Panc1 (cell line): ENCODE data around the gene TOX3. TPM values are rescaled to one million over a fixed set of nuclear protein-coding genes. Genes with fewer than 3 reads are reported as not detected.

Source experiments
- ATAC-seq: fragments of 200-7000 bp; cut with Tn5 transposase; 2 replicates; pipeline ENCODE4 v1.9.1; 2020; ENCODE audit warnings: mild to moderate bottlenecking, moderate library complexity
- BruUV-seq: library from RNA; stranded (reverse); fragments of 400-500 nt; replicated peaks from 2 replicates; lab custom pipeline; 2021; lab: Mats Ljungman, UMichigan
- CTCF ChIA-PET: fragments of 300-600 bp; sonication (Branson Sonifier 250); formaldehyde crosslinking; loops from one replicate; lab custom pipeline; 2022; ENCODE audit warnings: antibody characterized with exemption; lab: Charles Lee
- POLR2A ChIA-PET: fragments of 300-600 bp; sonication (Branson Sonifier 250); formaldehyde crosslinking; loops from one replicate; lab custom pipeline; 2022; ENCODE audit warnings: antibody characterized with exemption; lab: Charles Lee
- DNase-seq: peaks from one replicate; pipeline ENCODE4 v3.0.0-alpha.2; 2010; ENCODE audit warnings: low read depth, low spot score
- H3K27ac ChIP-seq: 2 replicates; pipeline ENCODE4 v1.5.1; 2011; ENCODE audit warnings: mild to moderate bottlenecking, low read length, inconsistent platforms
- H3K27me3 ChIP-seq: fragments of 200-500 bp; sonication (Bioruptor generic); 2 replicates; pipeline ENCODE4 v1.6.0; 2014; ENCODE audit warnings: low read length, inconsistent platforms; ENCODE audit not compliant: control insufficient read depth, insufficient read depth
- H3K36me3 ChIP-seq: fragments of 200-500 bp; sonication (Bioruptor generic); 2 replicates; pipeline ENCODE4 v1.5.1; 2014; ENCODE audit warnings: inconsistent platforms, mild to moderate bottlenecking, low read length, moderate library complexity; ENCODE audit not compliant: control insufficient read depth, insufficient read depth
- H3K4me1 ChIP-seq: 2 replicates; pipeline ENCODE4 v1.5.1; 2011; ENCODE audit warnings: inconsistent platforms, mild to moderate bottlenecking, low read length, moderate library complexity; ENCODE audit not compliant: control insufficient read depth, insufficient read depth
- H3K4me3 ChIP-seq, 2 experiments: 2 replicates each; pipeline ENCODE4 v1.5.1; 2011 to 2012; ENCODE audit warnings: low read depth in 2 of 2, low read length in 2 of 2, mild to moderate bottlenecking in 2 of 2, inconsistent platforms in 1 of 2, moderate library complexity in 1 of 2
- H3K9me3 ChIP-seq: fragments of 200-500 bp; sonication (Bioruptor generic); 2 replicates; pipeline ENCODE4 v1.5.1; 2014; ENCODE audit warnings: low read depth, mild to moderate bottlenecking, inconsistent platforms, low read length, moderate library complexity; ENCODE audit not compliant: control insufficient read depth, insufficient read depth
- CTCF ChIP-seq: fragments of 450-650 bp; IDR thresholded peaks from 2 replicates; pipeline ENCODE4 v1.5.1; 2017; ENCODE audit warnings: mild to moderate bottlenecking
- POLR2AphosphoS5 ChIP-seq: IDR thresholded peaks from 2 replicates; pipeline ENCODE4 v1.6.1; 2012; ENCODE audit warnings: mild to moderate bottlenecking, low read depth, low read length, moderate library complexity
- REST ChIP-seq, 2 experiments: IDR thresholded peaks; 2 replicates each; pipeline ENCODE4 v1.6.1; 2011 to 2012; ENCODE audit warnings: low read depth in 2 of 2, control low read depth in 1 of 2, low read length in 1 of 2, mild to moderate bottlenecking in 1 of 2, moderate library complexity in 1 of 2; ENCODE audit not compliant: insufficient read depth in 1 of 2
- SIN3A ChIP-seq: IDR thresholded peaks from 2 replicates; pipeline ENCODE4 v1.6.1; 2012; ENCODE audit warnings: low read depth, mild to moderate bottlenecking, low read length, moderate library complexity, borderline replicate concordance; ENCODE audit not compliant: insufficient read depth
- TCF7L2 ChIP-seq: IDR thresholded peaks from 2 replicates; pipeline ENCODE4 v1.6.1; 2011; ENCODE audit warnings: mild to moderate bottlenecking, low read depth, low read length, inconsistent platforms
- in situ Hi-C: cut with HindIII; loops from 2 replicates; pipeline ENCODE4 v1.10.0; 2016; ENCODE audit warnings: low sequenced_read_pairs, low pct_unique_long_range_greater_than_20kb
- intact Hi-C: fragments of 100-400 bp; cut with micrococcal nuclease; formaldehyde crosslinking; loops from one replicate; pipeline ENCODE4 v1.10.0; 2022; ENCODE audit not compliant: unreplicated experiment
- total RNA-seq: library from RNA; stranded (reverse); gene quantifications from one replicate; pipeline ENCODE4 v1.2.1, GENCODE V29; 2021; ENCODE audit not compliant: unreplicated experiment

Gene TOX3
- total RNA-seq, 1 experiment from 2014 or later, result 3.4 TPM

DNA sequence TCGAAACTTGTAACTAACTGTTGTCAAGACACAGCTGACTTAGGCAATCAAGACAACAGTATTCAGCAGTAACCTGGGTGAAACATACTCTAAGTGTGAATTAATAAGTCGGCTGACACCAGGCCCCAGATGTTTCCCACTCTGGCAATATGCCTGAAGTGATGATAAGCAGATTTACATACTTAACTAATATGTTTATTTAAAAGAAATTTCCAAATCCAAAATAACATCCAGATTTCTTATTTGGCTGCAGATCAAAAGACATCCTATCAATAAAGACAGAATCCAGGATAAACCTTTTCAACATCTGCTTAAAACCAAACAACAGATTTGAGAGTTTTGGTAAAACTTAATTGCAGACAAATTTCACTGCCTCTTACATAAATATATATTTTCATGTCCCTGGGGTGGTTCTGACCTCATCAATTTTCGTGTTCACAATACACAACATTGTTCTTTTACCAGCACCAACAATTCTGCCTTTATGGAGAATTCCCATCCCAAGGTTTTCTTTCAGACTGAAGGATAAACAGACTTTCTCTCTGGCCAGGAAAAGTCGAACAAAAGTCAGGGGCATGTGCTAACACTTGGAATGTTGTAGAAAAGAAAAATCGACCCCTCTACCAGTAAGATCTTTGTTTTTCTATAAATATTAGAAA is 45.1 kb upstream of the TOX3 start:
- intact Hi-C loops, result no loop called here
- no peak for ATAC-seq

GRCh38 chr16:52591471-52591870 is 44.5 kb upstream of the TOX3 start:
- no peaks in the 10 kb centered on the region for H3K4me1 ChIP-seq
- H3K9me3 ChIP-seq, result no peaks in the 10 kb centered on the region
- TF ChIP-seq CTCF, result no peak
- no peak for TF ChIP-seq SIN3A
- TF ChIP-seq POLR2AphosphoS5, result no peak
- no peak for TF ChIP-seq TCF7L2
- TF ChIP-seq REST (IDR thresholded peaks at IDR 0.05; ENCODE audit: insufficient read depth in 1 of 2, low read depth in 2 of 2, low read length in 1 of 2), result no peak
- no peak overlapping the region for H3K4me3 ChIP-seq
- ChIA-PET CTCF (no interaction called here), POLR2A (no interaction called here)
- in situ Hi-C loops, result no loop called here
- intact Hi-C loops, result no loop called here
- H3K27ac ChIP-seq, result no peak overlapping the region
- no peaks in the 10 kb centered on the region for H3K27me3 ChIP-seq
- DNase-seq (no peak), ATAC-seq (no peak)
- no TSS peak for BruUV-seq
- no peaks in the 10 kb centered on the region for H3K36me3 ChIP-seq

More for the DNA sequence above, 45.1 kb upstream of the TOX3 start:
- no peak overlapping the region for H3K27ac ChIP-seq
- in situ Hi-C loops, result no loop called here
- no peak for DNase-seq
- H3K4me3 ChIP-seq, result no peak overlapping the region
- ChIA-PET POLR2A (no interaction called here), CTCF (no interaction called here)
- H3K27me3 ChIP-seq, result no peaks in the 10 kb centered on the region
- no peaks in the 10 kb centered on the region for H3K9me3 ChIP-seq
- H3K4me1 ChIP-seq, result no peaks in the 10 kb centered on the region
- no peaks in the 10 kb centered on the region for H3K36me3 ChIP-seq
- BruUV-seq, result no TSS peak
- no peak for TF ChIP-seq TCF7L2

DNA sequence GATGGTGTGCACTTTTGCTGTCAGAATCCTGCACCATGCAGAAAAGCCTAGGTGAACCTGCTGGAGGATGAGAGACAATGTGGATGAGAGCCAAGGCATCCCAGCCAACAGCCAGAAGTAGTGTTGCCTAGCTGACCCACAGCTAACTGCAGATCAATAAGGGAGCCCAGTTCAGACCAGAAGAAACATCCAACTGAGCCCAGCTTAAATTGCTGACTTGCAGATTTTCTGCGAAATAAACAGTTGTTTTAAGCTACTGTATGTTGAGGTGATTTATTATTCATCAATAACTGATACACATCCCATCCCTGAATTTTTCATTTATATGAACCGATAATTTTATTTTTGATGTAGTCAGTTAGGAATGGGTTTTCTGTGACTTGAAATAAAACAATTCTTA is 39.2 kb upstream of the TOX3 start:
- TF ChIP-seq CTCF, result no peak
- no peak for TF ChIP-seq POLR2AphosphoS5
- no peak for TF ChIP-seq REST (IDR thresholded peaks at IDR 0.05; ENCODE audit: insufficient read depth in 1 of 2, low read depth in 2 of 2, low read length in 1 of 2)
- no peak for TF ChIP-seq SIN3A
- no peak for TF ChIP-seq TCF7L2
- H3K27ac ChIP-seq, result no peak overlapping the region
- no peaks in the 10 kb centered on the region for H3K27me3 ChIP-seq
- H3K4me3 ChIP-seq, result no peak overlapping the region
- ChIA-PET POLR2A (no interaction called here), CTCF (no interaction called here)
- H3K4me1 ChIP-seq, result no peaks in the 10 kb centered on the region
- no peak for ATAC-seq
- H3K36me3 ChIP-seq, result no peaks in the 10 kb centered on the region
- intact Hi-C loops (no loop called here), in situ Hi-C loops (no loop called here)
- BruUV-seq, result no TSS peak
- no peaks in the 10 kb centered on the region for H3K9me3 ChIP-seq
- no peak for DNase-seq
